H1 (cell line): Measurements from ENCODE around the gene SYNRG. TPM values are rescaled to one million over a fixed set of nuclear protein-coding genes. Genes with fewer than 3 reads are reported as not detected.

ENCODE experiments used
- ATF2 ChIP-seq: IDR thresholded peaks from 2 replicates; pipeline ENCODE4 v1.6.1; 2012; ENCODE audit warnings: low read length, inconsistent platforms
- CBX8 ChIP-seq: fragments of 300-800, 300-1000 bp; sonication (generic); IDR thresholded peaks from 2 replicates; pipeline ENCODE4 v1.7.1; 2016; ENCODE audit warnings: low read depth, low read length, borderline replicate concordance
- CHD2 ChIP-seq: IDR thresholded peaks from 2 replicates; pipeline ENCODE4 v1.6.1; 2012; ENCODE audit warnings: low read length, improper control_type of control experiment
- HDAC6 ChIP-seq: IDR thresholded peaks from one replicate; pipeline ENCODE4 v1.7.1; 2012; ENCODE audit warnings: low read depth, mild to moderate bottlenecking, inconsistent platforms, low read length, moderate library complexity
- KDM1A ChIP-seq: fragments of 200-600, 300-600 bp; sonication (generic); IDR thresholded peaks from 2 replicates; pipeline ENCODE4 v1.7.1; 2016; ENCODE audit warnings: mild to moderate bottlenecking, low read length, borderline replicate concordance
- PHF8 ChIP-seq: fragments of 200-600 bp; sonication (generic); conservative IDR thresholded peaks from 2 replicates; pipeline ENCODE4 v1.7.1; 2012; ENCODE audit warnings: low read depth, mild to moderate bottlenecking, inconsistent platforms, low read length, moderate library complexity
- POLR2A ChIP-seq, 2 experiments: IDR thresholded peaks; 1 replicate in 1 of 2; 2 replicates in 1 of 2; pipeline ENCODE4 v1.6.1; 2011; ENCODE audit warnings: low read depth in 2 of 2, low read length in 2 of 2, mild to moderate bottlenecking in 2 of 2; ENCODE audit errors: control extremely low read depth in 1 of 2
- polyA plus RNA-seq, 7 experiments: library from polyadenylated mRNA; depleted of rRNA in 3 of 7; stranded (reverse) in 5 of 7; unstranded in 2 of 7; fragments of >200 nt in 5 of 7; fragments of 200-250 nt in 2 of 7; gene quantifications; 1 replicate in 5 of 7; 2 replicates in 1 of 7; 4 replicates in 1 of 7; pipeline versions ENCODE4 v1.2.1 to v1.2.3, GENCODE V29; 2011 to 2013; ENCODE audit warnings: missing spikeins in 2 of 7, mixed read lengths in 2 of 7
- total RNA-seq: library from RNA; stranded (reverse); fragmentation: NEBNext Ultra II Directional; extraction: Animal tissue kit (Norgen Biotek cat#: 25700); gene quantifications from 2 replicates; pipeline ENCODE4 v1.2.1, GENCODE V29; 2021

Gene SYNRG
- total and polyA plus RNA-seq, 2 of the 8 experiments (the other 6 are each of a cell fraction or from before 2014, with no cell fraction given): 7.7 to 31.7 TPM

GRCh38 chr17:37555386-37555785 lies 53.8 kb downstream of the SYNRG start (continued):
- TF ChIP-seq KDM1A (no peak), CBX8 (no peak), PHF8 (no peak), CHD2 (no peak), HDAC6 (no peak), POLR2A (IDR thresholded peaks at IDR 0.05; ENCODE audit: control extremely low read depth in 1 of 2, low read depth in 2 of 2, low read length in 2 of 2) (no peak), ATF2 (no peak)
